Measurements from ENCODE around the gene PROP1.
"Not testable (repeated sequence)": the region's sequence is repeated elsewhere in the genome, so short reads cannot be mapped to it uniquely, and the experiment has no call there.

PROP1 gene

GRCh38 chr5:177995691-177996595, at the start of gene PROP1:
PROP1 (minus strand) TSS chr5:177996242; CDS start chr5:177995933, 309 bp downstream.
- Histone ChIP-seq H3K4me1 (ENCODE audit: control insufficient read depth in 1 of 2, insufficient read depth in 2 of 2, low read length in 2 of 2) (no peaks in the 10 kb centered on the region), H3K9ac (ENCODE audit: low read depth in 1 of 2, low read length in 2 of 2) (no peak within 1 kb of the TSS), H3K27me3 (ENCODE audit: control insufficient read depth in 1 of 2, insufficient read depth in 2 of 2, low read length in 2 of 2) (peaks cover 0 to 12% of the 10 kb centered on the region in 2 donors), H3K9me3 (ENCODE audit: control insufficient read depth in 1 of 2, low read length in 2 of 2) (no peaks in the 10 kb centered on the region), H3K36me3 (ENCODE audit: control insufficient read depth in 1 of 2, insufficient read depth in 2 of 2, low read length in 2 of 2) (no peaks in the 10 kb centered on the region), H3K4me3 (ENCODE audit: low read depth in 1 of 2, low read length in 2 of 2) (no peak within 1 kb of the TSS), H3K27ac (ENCODE audit: low read depth, low read length) (no peak within 1 kb of the TSS)

GRCh38 chr5:178019379-178020030, 23.5 kb upstream of the PROP1 start:
- not testable (repeated sequence) for H3K9ac ChIP-seq (ENCODE audit: low read depth in 1 of 2, low read length in 2 of 2); H3K4me3 ChIP-seq (ENCODE audit: low read depth in 1 of 2, low read length in 2 of 2); H3K9me3 ChIP-seq (ENCODE audit: control insufficient read depth in 1 of 2, low read length in 2 of 2); H3K36me3 ChIP-seq (ENCODE audit: control insufficient read depth in 1 of 2, insufficient read depth in 2 of 2, low read length in 2 of 2); H3K27me3 ChIP-seq (ENCODE audit: control insufficient read depth in 1 of 2, insufficient read depth in 2 of 2, low read length in 2 of 2); H3K4me1 ChIP-seq (ENCODE audit: control insufficient read depth in 1 of 2, insufficient read depth in 2 of 2, low read length in 2 of 2); H3K27ac ChIP-seq (ENCODE audit: low read depth, low read length)

- H3K36me3 ChIP-seq (ENCODE audit: control insufficient read depth in 1 of 2, insufficient read depth in 2 of 2, low read length in 2 of 2): not testable (repeated sequence)
Measured at GRCh38 chr5:178012758-178013157, 16.7 kb upstream of the PROP1 start.

GRCh38 chr5:178011816-178012554, 15.9 kb upstream of the PROP1 start:
- not testable (repeated sequence) for H3K27me3 ChIP-seq (ENCODE audit: control insufficient read depth in 1 of 2, insufficient read depth in 2 of 2, low read length in 2 of 2); H3K27ac ChIP-seq (ENCODE audit: low read depth, low read length); H3K36me3 ChIP-seq (ENCODE audit: control insufficient read depth in 1 of 2, insufficient read depth in 2 of 2, low read length in 2 of 2); H3K9me3 ChIP-seq (ENCODE audit: control insufficient read depth in 1 of 2, low read length in 2 of 2); H3K9ac ChIP-seq (ENCODE audit: low read depth in 1 of 2, low read length in 2 of 2); H3K4me3 ChIP-seq (ENCODE audit: low read depth in 1 of 2, low read length in 2 of 2); H3K4me1 ChIP-seq (ENCODE audit: control insufficient read depth in 1 of 2, insufficient read depth in 2 of 2, low read length in 2 of 2)

More at GRCh38 chr5:178012758-178013157, 16.7 kb upstream of the PROP1 start:
- H3K27ac ChIP-seq (ENCODE audit: low read depth, low read length); H3K27me3 ChIP-seq (ENCODE audit: control insufficient read depth in 1 of 2, insufficient read depth in 2 of 2, low read length in 2 of 2); H3K4me1 ChIP-seq (ENCODE audit: control insufficient read depth in 1 of 2, insufficient read depth in 2 of 2, low read length in 2 of 2); H3K4me3 ChIP-seq (ENCODE audit: low read depth in 1 of 2, low read length in 2 of 2); H3K9ac ChIP-seq (ENCODE audit: low read depth in 1 of 2, low read length in 2 of 2); H3K9me3 ChIP-seq (ENCODE audit: control insufficient read depth in 1 of 2, low read length in 2 of 2): not testable (repeated sequence)

- not testable (repeated sequence) for H3K9me3 ChIP-seq (ENCODE audit: control insufficient read depth in 1 of 2, low read length in 2 of 2); H3K27me3 ChIP-seq (ENCODE audit: control insufficient read depth in 1 of 2, insufficient read depth in 2 of 2, low read length in 2 of 2); H3K27ac ChIP-seq (ENCODE audit: low read depth, low read length); H3K4me3 ChIP-seq (ENCODE audit: low read depth in 1 of 2, low read length in 2 of 2); H3K9ac ChIP-seq (ENCODE audit: low read depth in 1 of 2, low read length in 2 of 2); H3K36me3 ChIP-seq (ENCODE audit: control insufficient read depth in 1 of 2, insufficient read depth in 2 of 2, low read length in 2 of 2); H3K4me1 ChIP-seq (ENCODE audit: control insufficient read depth in 1 of 2, insufficient read depth in 2 of 2, low read length in 2 of 2)
Measured at GRCh38 chr5:178007272-178007671, 11.2 kb upstream of the PROP1 start.

GRCh38 chr5:178006536-178007231, 10.6 kb upstream of the PROP1 start:
- H3K4me1 ChIP-seq (ENCODE audit: control insufficient read depth in 1 of 2, insufficient read depth in 2 of 2, low read length in 2 of 2); H3K36me3 ChIP-seq (ENCODE audit: control insufficient read depth in 1 of 2, insufficient read depth in 2 of 2, low read length in 2 of 2); H3K9ac ChIP-seq (ENCODE audit: low read depth in 1 of 2, low read length in 2 of 2); H3K27ac ChIP-seq (ENCODE audit: low read depth, low read length); H3K9me3 ChIP-seq (ENCODE audit: control insufficient read depth in 1 of 2, low read length in 2 of 2); H3K4me3 ChIP-seq (ENCODE audit: low read depth in 1 of 2, low read length in 2 of 2); H3K27me3 ChIP-seq (ENCODE audit: control insufficient read depth in 1 of 2, insufficient read depth in 2 of 2, low read length in 2 of 2): not testable (repeated sequence)

- not testable (repeated sequence) for H3K9me3 ChIP-seq (ENCODE audit: control insufficient read depth in 1 of 2, low read length in 2 of 2); H3K27ac ChIP-seq (ENCODE audit: low read depth, low read length); H3K9ac ChIP-seq (ENCODE audit: low read depth in 1 of 2, low read length in 2 of 2); H3K4me3 ChIP-seq (ENCODE audit: low read depth in 1 of 2, low read length in 2 of 2); H3K36me3 ChIP-seq (ENCODE audit: control insufficient read depth in 1 of 2, insufficient read depth in 2 of 2, low read length in 2 of 2); H3K27me3 ChIP-seq (ENCODE audit: control insufficient read depth in 1 of 2, insufficient read depth in 2 of 2, low read length in 2 of 2); H3K4me1 ChIP-seq (ENCODE audit: control insufficient read depth in 1 of 2, insufficient read depth in 2 of 2, low read length in 2 of 2)
Measured at GRCh38 chr5:178006181-178006535, 10.1 kb upstream of the PROP1 start.

GRCh38 chr5:177997846-177998245, 1.8 kb upstream of the PROP1 start:
- H3K27me3 ChIP-seq (ENCODE audit: control insufficient read depth in 1 of 2, insufficient read depth in 2 of 2, low read length in 2 of 2): peaks cover 0 to 12% of the 10 kb centered on the region in 2 donors
- H3K4me1 ChIP-seq (ENCODE audit: control insufficient read depth in 1 of 2, insufficient read depth in 2 of 2, low read length in 2 of 2): no peaks in the 10 kb centered on the region
- H3K9me3 ChIP-seq (ENCODE audit: control insufficient read depth in 1 of 2, low read length in 2 of 2): no peaks in the 10 kb centered on the region
- no peak overlapping the region for H3K27ac ChIP-seq (ENCODE audit: low read depth, low read length)
- no peak overlapping the region for H3K4me3 ChIP-seq (ENCODE audit: low read depth in 1 of 2, low read length in 2 of 2)
- no peaks in the 10 kb centered on the region for H3K36me3 ChIP-seq (ENCODE audit: control insufficient read depth in 1 of 2, insufficient read depth in 2 of 2, low read length in 2 of 2)
- no peak overlapping the region for H3K9ac ChIP-seq (ENCODE audit: low read depth in 1 of 2, low read length in 2 of 2)

- H3K4me1 ChIP-seq (ENCODE audit: control insufficient read depth in 1 of 2, insufficient read depth in 2 of 2, low read length in 2 of 2): no peaks in the 10 kb centered on the region
- no peak overlapping the region for H3K4me3 ChIP-seq (ENCODE audit: low read depth in 1 of 2, low read length in 2 of 2)
- no peak overlapping the region for H3K27ac ChIP-seq (ENCODE audit: low read depth, low read length)
- peaks cover 0 to 12% of the 10 kb centered on the region in 2 donors for H3K27me3 ChIP-seq (ENCODE audit: control insufficient read depth in 1 of 2, insufficient read depth in 2 of 2, low read length in 2 of 2)
- no peaks in the 10 kb centered on the region for H3K9me3 ChIP-seq (ENCODE audit: control insufficient read depth in 1 of 2, low read length in 2 of 2)
- no peaks in the 10 kb centered on the region for H3K36me3 ChIP-seq (ENCODE audit: control insufficient read depth in 1 of 2, insufficient read depth in 2 of 2, low read length in 2 of 2)
- H3K9ac ChIP-seq (ENCODE audit: low read depth in 1 of 2, low read length in 2 of 2): no peak overlapping the region
Measured at GRCh38 chr5:177997319-177997670, 1.3 kb upstream of the PROP1 start.
